Stimulated activated CD8-positive, alpha-beta memory T cell treated with anti-CD3 and anti-CD28 coated beads, Interleukin-15, amount 100 ng/mL, for 48 hours (primary cell): Measurements from ENCODE around the gene ITPK1.
A peak's percentile ranks its signal among the peaks of the same experiment; 100 is the strongest.

Source experiments
- DNase-seq, 2 donors: peaks; one replicate each; pipeline ENCODE4 v3.0.0-alpha.2; 2020; ENCODE audit warnings: low read depth in 2 of 2

ITPK1 gene

DNA sequence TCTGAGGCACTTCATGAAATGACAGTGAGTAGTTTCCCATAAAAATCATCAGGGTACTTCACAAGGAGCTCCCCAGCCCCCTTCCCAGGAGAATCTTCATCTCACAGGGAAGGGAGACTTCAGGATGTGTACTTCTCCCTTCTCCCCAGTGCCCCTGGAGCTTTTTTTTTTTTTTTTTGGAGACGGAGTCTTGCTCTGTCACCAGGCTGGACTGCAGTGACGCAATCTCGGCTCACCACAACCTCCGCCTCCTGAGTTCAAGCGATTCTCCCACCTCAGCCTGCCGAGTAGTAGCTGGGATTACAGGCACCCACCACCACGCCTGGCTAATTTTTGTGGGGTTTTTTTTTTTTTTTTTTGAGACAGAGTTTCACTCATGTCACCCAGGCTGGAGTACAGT lies 10.4 kb downstream of the ITPK1 start:
- no peak for DNase-seq

- DNase-seq = no peak
Observed at GRCh38 chr14:93104961-93105360, 10.8 kb downstream of the ITPK1 start.

DNA sequence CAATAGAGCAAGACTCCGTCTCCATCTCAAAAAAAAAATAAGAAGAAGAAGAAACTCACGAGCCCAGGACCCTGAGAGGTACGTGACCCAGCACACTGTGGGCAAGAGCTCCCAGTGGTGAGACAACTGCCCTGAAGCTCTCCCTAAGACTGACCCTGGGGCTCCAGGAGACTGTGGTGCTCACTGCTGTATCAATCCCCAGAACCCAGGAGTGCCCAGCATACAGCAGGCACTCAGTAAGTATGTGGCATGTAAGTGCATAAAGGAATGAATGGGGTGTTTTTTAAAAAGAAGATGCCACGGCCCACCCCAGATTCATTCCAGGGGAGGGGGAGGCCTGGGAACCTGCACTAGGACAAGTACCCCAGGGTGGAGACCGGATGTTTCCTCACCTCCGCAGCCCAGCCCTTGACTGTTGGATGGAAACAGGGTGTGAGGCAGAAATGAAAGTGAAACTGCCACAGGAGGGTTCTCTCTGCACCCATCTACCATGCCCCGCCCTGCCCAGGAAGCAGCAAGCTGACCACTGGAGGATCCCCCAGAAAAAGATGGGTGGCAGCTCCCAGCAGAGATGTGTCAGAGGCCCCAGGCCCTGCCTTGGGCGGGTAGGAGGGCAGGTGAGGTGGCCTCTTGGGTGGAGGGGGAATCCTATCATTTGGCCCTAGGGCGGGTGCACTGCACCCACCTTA lies 12.2 kb downstream of the ITPK1 start:
- peak; percentile 52 to 69 for DNase-seq

GRCh38 chr14:93102141-93102540 lies 13.6 kb downstream of the ITPK1 start:
- no peak for DNase-seq

- no peak for DNase-seq
Observed at GRCh38 chr14:93101181-93101580, 14.5 kb downstream of the ITPK1 start.

GRCh38 chr14:93100570-93100969 lies 15.2 kb downstream of the ITPK1 start:
- DNase-seq = no peak

DNA sequence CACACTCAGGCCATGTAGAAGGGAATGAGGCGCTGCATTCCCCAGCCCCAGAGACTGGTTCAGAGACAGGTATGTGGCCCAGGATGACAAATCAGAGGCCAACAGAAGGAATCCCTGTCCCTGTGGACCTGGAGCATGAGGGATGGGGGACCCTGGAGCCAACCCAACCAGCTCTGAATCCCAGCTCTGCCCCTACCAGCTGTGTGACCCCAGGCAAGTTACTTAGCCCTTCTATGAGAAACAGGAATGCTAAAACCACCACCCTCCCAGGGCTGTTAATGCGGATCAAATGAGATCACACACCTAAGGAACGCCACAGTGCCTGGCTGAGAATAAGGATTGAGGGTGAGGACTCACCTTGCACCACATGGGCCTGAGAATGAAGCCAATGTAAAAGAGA lies 15.6 kb downstream of the ITPK1 start:
- no peak for DNase-seq

DNA sequence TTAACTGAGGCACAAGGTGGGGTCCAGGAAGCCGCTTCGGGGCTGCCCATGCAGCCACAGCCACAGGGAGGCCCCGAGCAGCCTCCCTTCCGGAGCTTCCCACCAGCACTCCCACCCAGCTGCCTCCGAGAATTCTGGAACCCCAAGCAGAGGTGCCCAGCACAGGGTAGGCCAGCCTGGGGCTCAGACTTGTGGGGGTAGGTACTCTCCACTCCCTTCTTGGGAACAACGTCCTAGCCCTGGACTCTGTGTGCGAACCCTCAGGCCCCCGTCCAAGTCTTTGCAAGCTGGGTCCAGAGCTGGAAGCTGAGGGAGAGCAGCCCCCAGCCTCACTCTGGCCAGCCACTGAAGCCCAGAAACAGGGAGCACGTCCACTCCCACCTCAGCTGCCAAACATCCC lies 16.1 kb downstream of the ITPK1 start:
- DNase-seq = no peak

DNA sequence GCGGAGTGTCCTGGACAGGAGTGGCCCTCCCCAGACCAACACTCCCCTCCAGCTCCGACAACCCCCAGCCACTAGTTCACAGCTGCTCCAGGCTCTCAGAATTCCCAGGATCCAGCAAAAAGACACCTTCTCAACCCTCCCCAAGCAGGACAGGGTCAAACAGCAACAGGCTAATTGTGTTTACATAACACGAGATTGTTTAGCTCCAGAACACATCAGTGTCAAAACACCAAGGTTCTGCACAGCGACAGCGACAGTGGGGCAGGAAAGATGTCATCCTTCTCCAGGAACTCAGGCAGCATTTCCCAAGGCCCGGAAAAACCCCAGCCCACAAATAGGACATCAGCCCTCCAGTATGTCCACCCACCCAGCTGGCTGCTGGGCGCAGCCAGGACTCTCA lies 16.5 kb downstream of the ITPK1 start:
- DNase-seq = no peak

DNA sequence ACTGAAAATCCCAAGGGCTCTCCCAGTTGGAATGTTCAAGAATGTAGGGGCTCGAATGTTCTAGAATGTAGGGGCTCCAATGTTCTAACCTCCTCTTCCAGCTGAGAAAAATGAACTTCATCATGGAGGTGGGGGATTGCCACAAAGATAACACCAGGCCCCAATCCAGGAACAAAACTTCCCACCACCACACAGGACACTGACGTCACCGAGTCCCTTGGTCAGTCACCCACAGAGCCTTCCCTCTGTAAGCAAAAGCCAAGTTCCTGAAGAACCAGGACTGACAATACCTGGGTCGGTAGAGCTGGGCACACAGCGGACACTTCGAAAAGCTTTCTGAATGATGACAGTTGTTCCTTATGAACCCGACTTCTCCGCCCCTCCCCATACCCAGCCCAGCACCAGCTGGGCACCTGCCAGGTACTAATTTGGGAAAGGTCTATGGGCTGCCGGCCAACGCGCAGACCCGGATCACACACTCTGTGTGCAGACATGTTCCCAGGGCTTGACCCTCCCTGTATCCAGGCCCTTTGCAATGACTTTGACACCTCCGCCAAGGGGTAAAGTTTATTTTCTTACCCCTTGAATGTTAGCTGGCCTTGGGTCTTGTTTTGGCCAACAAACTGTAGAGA lies 18.9 kb downstream of the ITPK1 start:
- no peak for DNase-seq

DNA sequence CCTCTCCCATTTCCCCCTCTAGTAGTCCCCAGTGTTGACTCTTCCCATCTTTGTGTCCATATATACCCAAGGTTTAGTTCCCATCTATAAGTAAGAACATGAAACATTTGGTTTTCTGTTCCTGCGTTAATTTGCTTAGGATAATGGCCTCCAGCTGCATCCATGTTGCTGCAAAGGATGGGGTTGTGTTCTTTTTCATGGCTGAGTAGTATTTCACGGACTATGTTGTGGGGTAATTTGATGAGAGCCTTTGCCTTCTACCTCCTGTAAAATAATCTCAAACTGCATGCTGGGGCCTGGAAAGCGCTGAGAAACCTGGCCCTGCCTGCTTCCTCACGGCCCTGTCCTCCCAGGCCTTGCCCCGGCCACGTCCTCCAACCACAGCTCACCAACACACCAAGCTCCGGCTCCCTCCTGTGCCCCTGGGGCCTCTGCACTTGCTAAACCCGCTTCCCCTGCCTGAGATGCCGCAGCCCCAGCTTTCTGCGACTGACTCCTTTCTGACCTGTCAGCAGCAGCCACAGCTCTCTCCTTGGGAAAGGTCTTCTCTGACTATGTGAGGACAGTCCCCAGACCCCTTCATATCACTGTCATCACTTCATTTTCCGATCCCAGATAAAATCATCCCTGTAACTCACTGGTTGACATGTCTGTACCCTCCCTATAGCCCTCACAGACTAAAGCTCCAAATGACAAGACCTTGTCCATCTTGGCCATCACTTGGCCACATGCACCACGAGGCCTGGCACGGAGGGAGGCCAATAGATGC lies 19.8 kb downstream of the ITPK1 start:
- no peak for DNase-seq

DNA sequence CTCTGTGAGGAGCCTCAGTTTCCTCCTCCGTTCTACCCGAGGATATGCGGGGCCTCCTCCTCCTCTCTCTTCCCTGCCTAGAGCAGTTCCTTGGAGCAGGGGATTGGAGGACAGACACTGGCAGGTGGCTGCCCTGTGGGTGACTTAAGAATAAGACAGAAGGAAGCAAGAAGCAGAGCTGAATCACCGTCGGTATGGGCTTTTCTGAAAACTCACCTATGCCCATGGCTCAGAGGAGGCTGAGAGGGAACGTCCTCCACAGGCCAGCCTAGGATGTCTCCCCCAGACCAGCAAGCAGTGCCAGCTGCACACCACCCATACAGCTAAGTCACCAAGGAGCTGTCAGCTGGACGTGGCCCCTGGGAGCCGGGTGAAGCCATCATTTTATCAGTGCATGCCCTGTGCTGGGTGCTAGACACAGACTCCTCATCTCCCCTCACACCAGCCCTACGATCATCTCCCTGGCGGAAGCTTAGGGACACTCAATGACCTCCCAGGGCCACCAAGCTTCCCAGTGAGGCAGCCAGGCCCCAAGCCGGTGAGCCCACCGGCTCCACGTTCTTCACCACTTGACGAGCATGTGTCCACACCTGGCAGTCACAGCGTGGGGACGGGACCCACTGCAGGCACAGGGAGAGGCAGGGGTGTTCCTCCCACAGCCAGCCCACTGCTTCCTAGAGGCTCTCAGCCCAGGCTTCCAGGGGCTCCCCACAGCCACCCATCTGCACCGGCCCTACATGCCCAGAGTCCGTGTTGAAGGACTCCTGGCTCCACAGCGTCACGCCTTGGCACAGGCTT lies 21.4 kb downstream of the ITPK1 start:
- no peak for DNase-seq

- no peak for DNase-seq
Observed at GRCh38 chr14:93092606-93093556, 22.8 kb downstream of the ITPK1 start.

DNA sequence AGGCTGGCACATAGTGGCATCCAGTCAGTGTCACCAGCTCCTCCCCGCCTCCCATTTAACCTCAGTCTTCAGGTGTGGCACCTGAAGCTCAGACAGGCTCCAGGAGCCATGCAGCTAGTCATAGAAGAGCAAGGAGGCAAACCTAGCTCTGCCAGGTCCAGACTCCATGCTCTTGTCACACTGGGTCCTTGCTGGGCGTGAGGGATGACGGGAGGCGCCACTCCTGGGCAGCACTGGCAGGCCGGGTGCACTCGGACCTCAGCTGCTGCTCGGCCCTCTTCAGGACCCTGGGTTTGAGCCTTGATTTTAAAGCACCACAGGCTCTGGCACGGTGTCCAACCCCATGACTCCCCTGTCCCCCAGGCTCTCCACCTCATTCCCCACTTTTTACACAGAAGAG lies 24.1 kb downstream of the ITPK1 start:
- no peak for DNase-seq

- no peak for DNase-seq
Observed at GRCh38 chr14:93090826-93091555, 24.7 kb downstream of the ITPK1 start.

- DNase-seq = no peak
Observed at GRCh38 chr14:93089521-93090269, 26.0 kb downstream of the ITPK1 start.

- peak in 1 of 2 donors; percentile 21 for DNase-seq
Observed at GRCh38 chr14:93086441-93087055, 29.2 kb downstream of the ITPK1 start.

GRCh38 chr14:93085911-93086310 lies 29.8 kb downstream of the ITPK1 start:
- no peak for DNase-seq
